Transverse colon (tissue), 3 donors: ENCODE measurements around the gene IL12RB2.

Source experiments
- CTCF ChIP-seq, 5 experiments: fragments of 200-600 bp in 3 of 5; fragments of 450-650 bp in 2 of 5; sonication (generic) in 3 of 5; IDR thresholded peaks; 1 replicate in 2 of 5; 2 replicates in 3 of 5; pipeline ENCODE4 v1.5.1; 2016 to 2017; ENCODE audit warnings: antibody characterized with exemption in 5 of 5, inconsistent platforms in 3 of 5, mild to moderate bottlenecking in 2 of 5, moderate library complexity in 1 of 5
- POLR2A ChIP-seq: fragments of 450-650 bp; IDR thresholded peaks from one replicate; pipeline ENCODE4 v1.6.1; 2016; ENCODE audit warnings: antibody characterized with exemption, mild to moderate bottlenecking, moderate library complexity

GRCh38 chr1:67377253-67377652 is 69.6 kb downstream of the IL12RB2 start:
- TF ChIP-seq POLR2A (no peak), CTCF (IDR thresholded peaks at IDR 0.05) (no peak)
